Spleen (tissue), 7 donors: Measurements from ENCODE around the gene SRPK3.

Experiments
- CTCF ChIP-seq, 11 experiments: fragments of 200-600 bp in 7 of 11; fragments of 450-650 bp in 4 of 11; sonication (generic) in 4 of 11; IDR thresholded peaks in 8 of 11; conservative IDR thresholded peaks in 3 of 11; 1 replicate in 7 of 11; 2 replicates in 4 of 11; pipeline versions ENCODE4 v1.4.0 to v1.8.0; 2016 to 2021; ENCODE audit warnings: antibody characterized with exemption in 11 of 11, inconsistent platforms in 4 of 11, mild to moderate bottlenecking in 1 of 11
- POLR2AphosphoS5 ChIP-seq, 3 donors: sonication (generic); formaldehyde crosslinking; IDR thresholded peaks; one replicate each; pipeline ENCODE4 v1.5.1; 2017; ENCODE audit warnings: antibody characterized with exemption in 3 of 3
- donor health status: DM: no; HTN: no; CAD: no; lungs with moderate emphysema.
- donor health status: DM: no; HTN: no; CAD: no.
- donor health status: DM: no; HTN: no; CAD: no.

DNA sequence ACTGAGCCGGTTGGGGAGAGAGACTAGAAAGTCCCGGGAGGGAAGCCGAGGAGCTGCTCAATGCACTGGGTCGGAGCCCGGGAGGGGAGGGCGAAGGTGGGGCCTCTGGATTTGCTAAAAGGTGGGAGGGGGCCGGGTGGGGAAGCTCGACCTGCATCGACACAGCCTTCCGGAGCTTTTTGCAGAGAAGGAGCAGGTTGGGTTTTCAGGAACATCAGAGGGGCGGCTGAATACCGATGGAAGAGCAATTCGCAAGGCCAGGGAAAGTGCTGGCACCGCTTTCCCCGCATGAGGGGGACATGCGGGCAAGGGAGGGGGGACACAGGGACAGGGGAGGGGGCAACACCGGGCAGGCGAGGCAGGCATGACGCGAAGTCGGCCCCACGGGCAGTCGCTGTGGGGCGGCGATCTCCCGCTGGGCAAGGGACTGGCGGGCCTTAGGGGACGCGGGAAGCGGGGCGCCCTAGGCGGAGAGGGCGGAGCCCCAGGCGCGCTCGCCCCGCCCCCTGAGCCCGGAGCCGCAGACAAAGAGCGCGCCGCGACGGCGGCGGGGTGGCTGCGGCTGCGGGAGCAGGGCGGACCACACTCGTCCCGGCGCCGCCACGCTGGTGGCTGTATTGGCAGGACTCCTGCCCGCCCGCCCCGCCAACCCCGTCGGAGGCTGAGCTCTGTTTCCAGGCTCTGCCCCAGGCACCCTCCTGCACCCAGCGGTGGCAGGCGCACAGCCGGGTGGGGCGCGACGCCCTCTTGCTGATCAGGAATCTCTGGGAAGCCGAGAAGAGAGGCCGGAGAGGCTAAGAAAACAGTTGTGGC, 37.9 kb downstream of the SRPK3 start:
- TF ChIP-seq CTCF (IDR thresholded peaks at IDR 0.05 in 8 of 11, conservative IDR thresholded peaks at IDR 0.05 in 3 of 11) (no peak), POLR2AphosphoS5 (IDR thresholded peaks at IDR 0.05) (peak in 1 of 3 donors; percentile 45)
